Ectodermal cell (in vitro differentiated cells): Measurements from ENCODE around the gene CROCC2.

Experiments
- H3K27ac ChIP-seq: 2 replicates; pipeline ENCODE4 v1.7.0; 2013; ENCODE audit warnings: mild to moderate bottlenecking, low read depth, low read length; ENCODE audit not compliant: insufficient read depth, poor library complexity, severe bottlenecking
- H3K27me3 ChIP-seq: 2 replicates; pipeline ENCODE4 v1.7.0; 2013; ENCODE audit warnings: mild to moderate bottlenecking, low read length; ENCODE audit not compliant: insufficient read depth, control insufficient read depth, poor library complexity, severe bottlenecking
- H3K36me3 ChIP-seq: one replicate; pipeline ENCODE4 v1.7.0; 2013; ENCODE audit warnings: low read length; ENCODE audit not compliant: control insufficient read depth, insufficient read depth
- H3K4me1 ChIP-seq: one replicate; pipeline ENCODE4 v1.7.0; 2013; ENCODE audit warnings: low read length; ENCODE audit not compliant: control insufficient read depth, insufficient read depth
- H3K4me3 ChIP-seq: 2 replicates; pipeline ENCODE4 v1.7.0; 2013; ENCODE audit warnings: low read depth, low read length, control low read depth; ENCODE audit not compliant: insufficient read depth
- H3K9me3 ChIP-seq: 2 replicates; pipeline ENCODE4 v1.7.0; 2013; ENCODE audit warnings: mild to moderate bottlenecking, low read length, moderate library complexity; ENCODE audit not compliant: control insufficient read depth
- WGBS, 2 experiments: methylation state at CpG; one replicate each; pipeline ENCODE4 v1.1.7; 2013; ENCODE audit warnings: missing lambda C conversion rate in 2 of 2; 5-methylcytosine and 5-hydroxymethylcytosine counted together

The CROCC2 gene

DNA sequence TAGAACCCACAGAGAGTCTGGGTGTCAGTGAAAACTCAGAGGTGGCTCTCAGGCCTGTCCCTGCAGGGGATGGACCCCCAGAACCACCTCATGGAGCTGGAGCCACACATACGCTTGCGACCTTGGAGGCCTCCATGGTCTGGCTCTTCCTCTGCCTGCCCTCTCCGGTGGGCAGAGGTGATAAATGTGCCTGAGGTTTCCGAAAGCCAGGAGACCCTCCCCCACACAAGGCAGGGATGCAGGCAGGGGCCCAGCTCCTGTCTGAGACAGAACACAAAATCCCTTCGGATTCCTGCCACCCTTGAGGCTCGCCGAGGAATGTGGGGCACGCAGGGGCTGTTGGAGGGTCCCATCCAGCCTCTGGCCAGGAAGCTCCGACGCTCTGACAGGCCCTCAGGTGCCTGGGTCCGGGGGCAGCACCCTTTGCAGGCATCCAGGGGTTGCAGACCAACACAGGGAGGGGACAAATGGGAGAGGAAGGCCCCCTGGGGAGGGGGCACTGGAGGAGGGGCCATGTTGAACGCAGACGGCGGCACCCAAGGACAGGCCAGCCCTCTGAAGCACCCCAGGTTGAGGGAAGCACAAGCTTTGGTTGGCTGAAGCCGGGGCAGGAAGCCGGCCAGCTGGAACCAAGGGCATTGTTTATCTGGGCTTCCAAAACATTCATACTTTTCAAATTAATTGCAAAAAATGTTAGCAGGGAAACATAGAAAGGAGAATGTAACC lies 88.2 kb downstream of the CROCC2 start:
- Histone ChIP-seq H3K36me3 (no peaks in the 10 kb centered on the region), H3K4me3 (no peak overlapping the region), H3K27me3 (peaks cover 26% of the 10 kb centered on the region), H3K9me3 (no peaks in the 10 kb centered on the region), H3K27ac (no peak overlapping the region), H3K4me1 (peaks cover 4% of the 10 kb centered on the region)
- WGBS, 2 experiments, result 78 to 82% methylated on average over 16 of the region's 16 CpGs

- Histone ChIP-seq H3K4me1 (peaks cover 4% of the 10 kb centered on the region), H3K27ac (no peak overlapping the region), H3K36me3 (no peaks in the 10 kb centered on the region), H3K4me3 (no peak overlapping the region), H3K9me3 (no peaks in the 10 kb centered on the region), H3K27me3 (peaks cover 36% of the 10 kb centered on the region)
- WGBS, 2 experiments, result 93 to 94% methylated on average over 24 of the region's 24 CpGs
These were observed 89.2 kb downstream of the CROCC2 start for GRCh38 chr2:240995041-240996021.

- WGBS, 2 experiments, result 81 to 85% methylated on average over 19 of the region's 19 CpGs
- Histone ChIP-seq H3K9me3 (no peaks in the 10 kb centered on the region), H3K36me3 (no peaks in the 10 kb centered on the region), H3K27ac (no peak overlapping the region), H3K4me1 (peaks cover 4% of the 10 kb centered on the region), H3K27me3 (peaks cover 46% of the 10 kb centered on the region), H3K4me3 (no peak overlapping the region)
These were observed 90.2 kb downstream of the CROCC2 start for GRCh38 chr2:240996161-240996833.

- no peak overlapping the region for H3K27ac ChIP-seq
- WGBS, 2 experiments, result 87% methylated on average over 13 of the region's 13 CpGs
- H3K9me3 ChIP-seq, result no peaks in the 10 kb centered on the region
- peaks cover 51% of the 10 kb centered on the region for H3K27me3 ChIP-seq
- H3K36me3 ChIP-seq, result no peaks in the 10 kb centered on the region
- peaks cover 4% of the 10 kb centered on the region for H3K4me1 ChIP-seq
- H3K4me3 ChIP-seq, result no peak overlapping the region
These were observed 90.7 kb downstream of the CROCC2 start for GRCh38 chr2:240996834-240997140.

DNA sequence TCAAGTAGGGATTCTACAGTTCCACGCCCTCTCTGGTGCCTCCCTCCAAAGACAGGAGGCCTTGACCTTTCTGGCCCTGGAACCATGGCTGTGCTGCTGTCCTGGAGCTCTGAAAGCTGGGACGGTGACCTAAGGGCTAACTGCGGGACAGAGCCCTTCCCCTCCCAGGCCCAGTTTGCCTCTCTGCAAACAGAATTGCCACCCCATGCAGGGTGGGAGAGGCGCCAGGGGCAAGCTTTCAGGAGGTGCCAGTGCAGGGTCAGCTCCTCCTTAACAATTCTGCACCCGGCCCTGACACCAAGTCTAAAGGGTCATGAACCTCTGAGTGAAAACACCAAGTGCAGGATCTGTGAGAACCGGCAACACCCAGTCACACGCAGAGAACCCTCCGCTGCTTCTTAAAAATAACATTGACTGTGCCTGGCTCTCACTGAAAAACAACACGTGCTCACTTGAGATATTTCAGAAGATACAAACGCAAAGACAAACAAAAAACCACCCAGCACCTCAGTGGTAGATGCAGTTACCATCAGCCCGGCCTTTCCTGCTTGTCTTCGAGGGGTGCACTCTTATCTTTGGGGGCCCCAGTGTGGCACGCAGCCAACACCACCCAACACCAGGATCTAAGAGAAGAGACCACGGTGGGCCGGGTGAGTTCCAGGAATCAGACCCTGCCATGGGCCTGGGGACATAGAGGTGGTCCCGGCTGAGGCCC lies 91.2 kb downstream of the CROCC2 start:
- Histone ChIP-seq H3K27me3 (peaks cover 52% of the 10 kb centered on the region), H3K36me3 (no peaks in the 10 kb centered on the region), H3K27ac (no peak overlapping the region), H3K9me3 (no peaks in the 10 kb centered on the region), H3K4me1 (peaks cover 4% of the 10 kb centered on the region), H3K4me3 (no peak overlapping the region)
- WGBS, 2 experiments, result 88 to 89% methylated on average over 16 of the region's 16 CpGs

- peaks cover 52% of the 10 kb centered on the region for H3K27me3 ChIP-seq
- no peak within 1 kb of the TSS for H3K27ac ChIP-seq
- H3K4me3 ChIP-seq, result peak within 1 kb of the TSS; percentile 57
- 6% methylated on average over 61 of the region's 61 CpGs for WGBS, 2 experiments
- no peaks in the 10 kb centered on the region for H3K36me3 ChIP-seq
- H3K9me3 ChIP-seq, result no peaks in the 10 kb centered on the region
- peaks cover 4% of the 10 kb centered on the region for H3K4me1 ChIP-seq
These were observed 91.9 kb downstream of the CROCC2 start, which contains the start of gene SNED1 for GRCh38 chr2:240997856-240998705. Gene SNED1 (plus strand): TSS chr2:240998618. CDS start chr2:240998838, 220 bp downstream.

DNA sequence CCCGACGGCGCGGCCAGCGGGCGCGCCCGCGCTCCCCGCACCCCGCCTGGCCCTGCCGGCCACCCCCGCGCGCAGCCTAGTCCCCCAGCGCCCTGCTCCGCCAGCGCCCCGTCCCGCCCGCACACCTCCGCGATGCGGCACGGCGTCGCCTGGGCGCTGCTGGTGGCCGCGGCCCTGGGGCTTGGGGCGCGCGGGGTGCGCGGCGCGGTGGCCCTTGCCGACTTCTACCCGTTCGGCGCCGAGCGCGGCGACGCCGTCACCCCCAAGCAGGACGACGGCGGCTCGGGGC lies 92.5 kb downstream of the CROCC2 start:
- peaks cover 4% of the 10 kb centered on the region for H3K4me1 ChIP-seq
- no peak overlapping the region for H3K27ac ChIP-seq
- no peak overlapping the region for H3K4me3 ChIP-seq
- no peaks in the 10 kb centered on the region for H3K9me3 ChIP-seq
- WGBS, 2 experiments, result 0 to 1% methylated on average over 51 of the region's 51 CpGs
- H3K36me3 ChIP-seq, result no peaks in the 10 kb centered on the region
- H3K27me3 ChIP-seq, result peaks cover 52% of the 10 kb centered on the region

GRCh38 chr2:240998995-240999791 lies 93.1 kb downstream of the CROCC2 start:
- Histone ChIP-seq H3K9me3 (peaks cover 3% of the 10 kb centered on the region), H3K27me3 (peaks cover 52% of the 10 kb centered on the region), H3K27ac (no peak overlapping the region), H3K4me3 (no peak overlapping the region), H3K4me1 (peaks cover 4% of the 10 kb centered on the region), H3K36me3 (no peaks in the 10 kb centered on the region)
- 7 to 8% methylated on average over 71 of the region's 71 CpGs for WGBS, 2 experiments
